ENCODE data around the gene ZBED6.
"Not testable (repeated sequence)": the region's sequence is repeated elsewhere in the genome, so short reads cannot be mapped to it uniquely, and the experiment has no call there.

Gene ZBED6

DNA sequence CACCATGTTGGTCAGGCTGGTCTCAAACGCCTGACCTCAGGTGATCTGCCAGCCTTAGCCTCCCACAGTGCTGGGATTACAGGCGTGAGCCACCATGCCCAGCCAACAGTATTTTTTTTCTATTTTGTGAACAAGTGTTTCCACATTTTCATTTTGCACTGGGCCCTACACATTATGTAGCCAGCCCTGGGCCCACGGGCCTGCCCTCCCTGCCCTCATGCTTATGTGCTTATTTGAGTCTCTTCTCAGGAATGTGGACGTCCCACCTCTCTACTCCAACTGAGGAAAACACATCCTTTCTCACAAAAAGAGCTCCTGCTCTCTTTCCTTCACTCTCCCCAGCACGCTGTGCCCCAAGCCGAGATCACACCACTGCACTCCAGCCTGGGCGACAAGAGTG, 13.5 kb upstream of the ZBED6 start:
- no peak for DNase-seq (ENCODE audit: low spot score)

DNA sequence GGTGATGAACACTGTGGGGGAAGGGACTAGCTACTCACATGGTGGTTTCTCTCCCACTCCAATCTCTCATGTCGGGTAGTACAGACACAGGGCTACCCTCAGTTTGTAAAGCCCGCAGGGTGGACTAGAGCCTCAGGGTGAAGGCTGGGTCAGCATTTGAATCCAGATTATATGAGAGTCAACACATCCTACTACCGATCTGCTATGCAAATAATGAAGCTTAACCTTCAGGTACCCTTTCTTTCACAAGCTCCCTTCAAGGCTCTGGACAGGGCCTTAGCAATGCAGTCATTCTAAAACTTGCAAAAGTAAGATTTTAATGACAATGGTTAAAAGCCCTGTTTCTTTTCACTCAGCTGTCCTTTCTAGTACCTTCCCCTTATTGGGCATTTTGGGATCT, 5.5 kb upstream of the ZBED6 start:
- no peak for DNase-seq (ENCODE audit: low spot score)

DNA sequence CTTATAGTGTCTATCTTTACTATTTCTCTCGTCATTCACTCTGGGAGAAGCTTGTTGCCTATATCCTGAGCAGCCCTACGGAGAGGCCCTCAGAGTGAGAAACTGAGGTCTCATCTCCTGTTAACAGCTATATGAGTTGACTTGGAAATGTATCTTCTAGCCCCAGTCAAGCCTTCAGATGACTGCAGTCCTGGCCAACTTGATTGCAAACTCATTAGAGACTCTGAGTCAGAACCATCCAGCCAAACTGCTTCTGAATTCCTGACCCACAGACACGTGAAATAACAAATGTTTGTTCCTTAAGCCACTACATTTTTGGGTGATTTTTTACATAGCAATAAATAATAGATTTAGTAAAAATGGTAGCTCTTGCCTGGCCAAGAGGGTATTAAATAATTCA, 3.9 kb upstream of the ZBED6 start:
- DNase-seq (ENCODE audit: low spot score) = no peak

DNA sequence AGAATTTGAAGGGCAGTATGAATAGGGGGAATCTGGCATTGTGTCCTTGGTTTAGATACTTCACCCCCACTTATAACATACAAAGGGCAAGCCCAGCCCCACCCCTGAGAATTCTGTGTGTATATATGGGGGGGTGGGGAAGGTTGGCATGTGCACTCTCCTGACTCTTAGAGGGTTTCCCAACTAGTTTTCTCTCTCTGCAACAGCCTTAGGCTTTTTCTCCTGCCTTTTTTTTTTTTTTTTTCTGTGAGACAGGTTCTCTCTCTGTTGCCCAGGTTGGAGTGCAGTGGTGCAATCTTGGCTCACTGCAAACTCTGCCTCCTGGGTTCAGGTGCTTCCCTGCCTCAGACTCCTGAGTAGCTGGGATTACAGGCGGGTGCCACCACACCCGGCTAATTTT, 2.9 kb upstream of the ZBED6 start:
- DNase-seq (ENCODE audit: low spot score) = no peak

DNA sequence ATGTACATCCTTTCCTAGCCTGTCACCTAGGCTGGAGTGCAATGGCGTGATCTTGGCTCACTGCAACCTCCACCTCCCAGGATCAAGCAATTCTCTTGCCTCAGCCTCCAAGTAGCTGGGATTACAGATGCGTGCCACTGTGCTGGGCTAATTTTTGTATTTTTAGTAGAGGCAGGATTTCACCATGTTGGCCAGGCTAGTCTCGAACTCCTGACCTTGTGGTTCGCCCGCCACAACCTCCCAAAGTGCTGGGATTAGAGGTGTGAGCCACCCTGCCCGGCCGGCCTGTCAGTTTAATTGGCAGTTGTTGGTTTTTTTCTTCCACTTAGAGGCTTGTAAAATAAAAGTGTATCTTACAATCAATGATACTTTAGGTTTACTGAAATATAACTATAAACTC, 1.9 kb upstream of the ZBED6 start:
- not testable (repeated sequence) for DNase-seq (ENCODE audit: low spot score)

DNA sequence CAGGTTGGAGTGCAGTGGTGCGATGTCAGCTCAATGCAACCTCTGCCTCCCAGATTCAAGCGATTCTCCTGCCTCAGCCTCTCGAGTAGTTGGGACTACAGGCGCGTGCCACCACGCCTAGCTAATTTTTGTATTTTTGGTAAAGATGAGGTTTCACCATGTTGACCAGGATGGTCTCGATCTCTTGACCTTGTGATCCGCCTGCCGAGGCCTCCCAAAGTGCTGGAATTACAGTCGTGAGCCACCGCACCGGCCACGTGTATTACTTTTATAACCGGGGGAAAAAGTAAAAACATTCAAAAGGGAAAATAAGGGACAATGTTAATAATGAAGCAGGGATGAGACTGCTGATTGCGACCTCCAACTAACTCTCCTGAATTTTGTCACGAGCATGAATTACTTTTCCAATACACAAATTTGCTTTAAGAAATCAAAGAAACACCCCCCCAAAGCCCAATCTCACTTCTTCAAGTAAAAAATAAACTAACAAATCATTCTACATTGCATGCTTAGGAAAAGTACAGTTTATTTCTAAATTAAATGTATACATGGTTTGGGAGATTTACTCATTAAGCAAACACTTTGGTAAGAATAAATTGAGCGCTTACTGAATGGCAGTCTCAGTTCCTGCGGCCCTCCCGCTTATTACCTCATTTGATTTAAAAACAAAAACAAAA, 521 bp upstream of the ZBED6 start:
- no peak for DNase-seq (ENCODE audit: low spot score)

DNA sequence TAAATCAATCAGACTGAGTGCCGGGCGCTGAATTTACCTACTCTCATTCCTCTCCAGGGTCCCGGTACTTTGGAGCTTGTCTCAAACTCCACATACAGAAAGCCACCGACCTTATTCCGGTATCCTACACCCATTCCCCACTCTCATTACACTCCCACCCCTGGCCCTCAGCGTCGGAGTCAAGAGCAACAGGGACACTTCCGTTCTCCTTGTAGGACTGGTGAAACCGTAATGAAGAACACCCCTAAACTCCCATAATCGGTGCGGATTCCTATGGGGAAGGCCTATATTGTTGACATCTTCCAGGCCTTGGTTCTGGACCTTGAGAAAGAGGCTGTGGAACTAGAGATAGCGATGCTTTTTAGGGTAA, 798 bp downstream of the ZBED6 start:
- DNase-seq (ENCODE audit: low spot score) = no peak

DNA sequence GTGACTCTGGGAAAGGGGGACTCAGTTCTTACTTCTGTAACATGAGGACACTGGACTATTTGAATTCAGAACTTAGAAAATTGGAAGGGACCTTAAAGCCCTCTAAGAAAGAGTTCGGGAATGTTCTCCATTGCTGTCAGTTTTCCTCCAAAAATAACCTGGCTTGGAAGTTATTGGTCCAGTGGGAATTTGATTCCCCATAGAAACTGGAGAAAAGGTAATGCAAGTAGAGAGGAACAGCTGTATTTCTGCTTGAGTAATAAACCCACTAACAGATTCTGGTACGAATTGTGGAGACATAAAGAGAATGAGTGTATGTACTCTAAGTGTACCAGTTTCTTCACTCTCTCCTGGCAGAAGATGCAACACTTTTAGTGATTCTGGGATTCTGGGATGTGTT, 1.8 kb downstream of the ZBED6 start:
- DNase-seq (ENCODE audit: low spot score) = no peak

DNA sequence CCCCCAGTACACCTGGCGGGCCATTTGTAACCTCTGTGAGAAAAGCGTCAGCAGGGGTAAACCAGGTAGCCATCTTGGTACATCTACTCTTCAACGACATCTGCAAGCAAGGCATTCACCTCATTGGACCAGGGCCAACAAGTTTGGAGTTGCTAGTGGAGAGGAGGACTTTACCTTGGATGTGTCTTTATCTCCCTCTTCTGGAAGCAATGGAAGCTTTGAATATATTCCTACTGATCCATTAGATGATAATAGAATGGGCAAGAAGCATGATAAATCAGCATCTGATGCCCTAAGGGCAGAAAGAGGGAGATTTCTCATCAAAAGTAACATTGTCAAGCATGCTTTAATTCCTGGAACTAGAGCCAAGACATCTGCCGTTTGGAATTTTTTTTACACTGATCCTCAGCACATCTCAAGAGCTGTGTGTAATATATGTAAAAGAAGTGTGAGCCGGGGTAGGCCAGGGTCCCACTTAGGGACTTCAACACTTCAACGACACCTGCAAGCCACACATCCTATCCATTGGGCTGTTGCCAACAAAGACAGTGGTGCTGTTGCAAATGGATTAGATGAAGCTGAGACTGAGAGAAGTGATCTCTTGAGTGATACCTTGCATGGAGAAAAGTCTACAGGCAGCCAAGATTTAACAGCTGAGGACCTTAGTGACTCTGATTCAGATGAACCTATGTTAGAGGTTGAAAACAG, 2.7 kb downstream of the ZBED6 start:
- no peak for DNase-seq (ENCODE audit: low spot score)

DNA sequence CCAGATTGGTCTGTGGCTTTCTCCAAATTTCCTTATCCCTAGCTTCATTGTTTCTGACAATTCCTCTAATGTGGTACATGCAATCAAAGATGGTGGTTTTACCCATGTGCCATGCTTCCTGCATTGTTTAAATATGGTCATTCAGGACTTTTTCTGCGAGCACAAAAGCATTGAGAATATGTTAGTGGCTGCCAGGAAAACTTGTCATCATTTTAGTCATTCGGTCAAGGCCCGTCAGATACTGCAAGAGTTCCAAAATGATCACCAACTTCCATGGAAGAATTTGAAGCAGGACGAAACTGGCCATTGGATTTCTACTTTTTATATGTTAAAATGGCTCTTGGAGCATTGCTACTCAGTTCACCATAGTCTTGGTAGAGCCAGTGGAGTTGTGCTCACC, 3.7 kb downstream of the ZBED6 start:
- DNase-seq (ENCODE audit: low spot score) = no peak

DNA sequence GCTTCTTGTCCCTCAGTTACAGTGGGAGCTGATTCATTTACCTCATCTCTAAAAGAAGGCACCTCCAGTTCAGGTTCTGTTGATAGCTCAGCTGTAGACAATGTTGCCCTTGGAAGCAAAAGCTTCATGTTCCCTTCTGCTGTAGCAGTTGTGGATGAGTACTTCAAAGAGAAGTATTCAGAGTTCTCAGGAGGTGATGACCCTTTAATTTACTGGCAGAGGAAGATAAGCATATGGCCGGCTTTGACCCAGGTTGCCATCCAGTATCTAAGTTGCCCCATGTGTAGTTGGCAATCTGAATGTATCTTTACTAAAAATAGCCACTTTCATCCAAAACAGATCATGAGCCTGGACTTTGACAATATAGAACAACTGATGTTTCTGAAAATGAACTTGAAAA, 4.5 kb downstream of the ZBED6 start:
- DNase-seq (ENCODE audit: low spot score) = no peak

DNA sequence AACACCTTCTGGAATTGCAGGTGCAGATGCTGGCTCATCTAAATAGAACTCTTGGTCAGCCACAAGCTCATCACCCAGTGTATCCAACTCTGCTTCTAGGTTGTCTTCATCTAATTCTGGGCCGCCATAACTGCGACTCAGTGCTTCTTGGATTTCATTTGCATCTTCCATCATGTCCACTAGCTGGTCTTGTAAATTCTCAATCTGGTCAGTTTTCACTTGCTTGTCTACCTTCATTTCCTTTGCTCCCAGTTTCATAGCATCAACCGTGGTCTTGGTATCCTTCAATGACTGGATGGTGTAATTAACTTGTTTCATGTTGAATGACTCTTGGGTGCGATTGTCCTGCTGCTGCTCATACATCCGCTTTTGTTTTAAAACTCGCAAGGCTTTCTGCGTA, 10.3 kb downstream of the ZBED6 start:
- no peak for DNase-seq (ENCODE audit: low spot score)

DNA sequence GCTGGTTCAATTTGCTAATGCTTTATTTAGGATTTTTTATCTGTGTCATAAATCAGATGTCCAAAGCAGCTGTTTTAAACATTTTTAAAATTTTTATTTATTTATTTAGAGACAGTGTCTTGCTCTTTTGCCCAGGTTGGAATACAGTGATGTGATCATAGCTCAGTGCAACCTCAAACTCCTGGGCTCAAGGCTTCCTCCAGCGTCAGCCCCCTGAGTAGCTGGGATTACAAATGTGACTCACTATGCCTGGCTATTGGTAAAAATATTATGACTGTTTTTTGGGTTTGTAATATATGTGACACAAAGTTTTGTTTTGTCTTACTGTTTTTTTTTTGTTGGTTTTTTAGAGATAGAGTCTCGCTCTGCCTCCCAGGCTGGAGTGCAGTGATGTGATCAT, 11.8 kb downstream of the ZBED6 start:
- no peak for DNase-seq (ENCODE audit: low spot score)

DNA sequence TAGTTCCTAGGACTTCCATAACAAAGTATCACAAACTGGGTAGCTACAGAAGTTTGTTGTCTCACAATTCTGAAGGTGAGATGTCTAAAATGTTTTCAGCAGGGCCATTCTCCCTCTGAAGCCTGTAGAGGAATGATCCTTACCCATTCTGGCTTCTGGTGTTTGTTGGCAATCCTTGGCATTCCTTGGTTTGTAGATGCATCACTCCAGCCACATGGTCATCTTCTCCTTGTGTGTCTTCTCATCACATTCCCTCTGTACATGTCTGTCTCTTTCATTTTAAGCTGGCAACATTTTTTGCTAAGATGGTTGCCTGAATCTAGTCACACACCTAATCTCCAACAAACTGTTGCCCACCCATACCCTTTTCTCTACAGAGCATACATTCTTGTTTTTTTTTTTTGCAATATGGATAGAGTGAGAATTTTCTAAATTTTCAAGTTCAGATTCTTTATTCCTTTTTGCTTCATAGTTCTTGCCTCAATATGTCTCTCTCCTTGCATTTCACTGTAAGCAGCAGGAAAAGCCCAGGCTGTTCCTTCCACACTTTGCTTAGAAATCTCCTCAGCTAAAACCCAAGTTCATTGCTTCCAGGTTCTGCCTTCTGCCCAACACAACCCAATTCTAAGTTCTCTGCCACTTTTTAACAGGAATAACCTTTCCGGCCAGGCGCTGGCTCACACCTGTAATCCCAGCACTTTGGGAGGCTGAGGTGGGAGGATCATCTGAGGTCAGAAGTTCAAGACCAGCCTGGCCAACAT, 18.3 kb downstream of the ZBED6 start:
- no peak for DNase-seq (ENCODE audit: low spot score)

DNA sequence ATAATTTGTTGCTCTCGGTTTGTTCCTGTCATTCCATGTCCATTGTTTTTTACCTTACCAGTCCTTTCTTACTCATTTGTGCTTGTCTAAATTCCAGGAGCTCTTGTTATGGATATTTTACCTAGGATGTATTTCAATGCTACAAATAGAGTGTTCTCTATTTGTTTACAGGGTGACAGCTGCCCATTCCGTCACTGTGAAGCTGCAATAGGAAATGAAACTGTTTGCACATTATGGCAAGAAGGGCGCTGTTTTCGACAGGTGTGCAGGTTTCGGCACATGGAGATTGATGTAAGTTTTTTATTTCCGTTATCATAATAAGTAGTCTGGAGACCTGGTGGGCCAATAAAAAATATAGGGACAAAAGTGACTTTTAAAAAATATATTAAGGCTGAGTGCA, 23.0 kb downstream of the ZBED6 start:
- DNase-seq (ENCODE audit: low spot score) = no peak

DNA sequence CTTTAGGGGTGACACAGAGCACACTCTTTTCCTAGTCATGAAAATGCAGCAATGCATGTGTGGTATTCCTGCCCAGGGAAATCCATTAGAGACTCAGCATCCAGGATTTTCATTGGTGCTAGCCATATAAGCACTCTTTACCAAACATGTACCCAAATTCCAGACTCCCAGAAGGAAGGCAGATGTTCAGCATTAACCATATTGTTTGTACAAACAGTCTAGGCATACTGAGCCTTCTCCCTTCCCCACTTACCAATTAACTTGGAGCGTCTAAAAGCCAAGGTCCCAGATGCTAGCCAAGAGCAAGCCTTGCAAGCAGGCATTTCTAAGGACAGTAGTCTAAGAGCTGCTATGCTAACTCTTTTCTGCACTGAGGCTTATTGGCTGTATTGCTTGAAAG, 27.9 kb downstream of the ZBED6 start:
- no peak for DNase-seq (ENCODE audit: low spot score)

DNA sequence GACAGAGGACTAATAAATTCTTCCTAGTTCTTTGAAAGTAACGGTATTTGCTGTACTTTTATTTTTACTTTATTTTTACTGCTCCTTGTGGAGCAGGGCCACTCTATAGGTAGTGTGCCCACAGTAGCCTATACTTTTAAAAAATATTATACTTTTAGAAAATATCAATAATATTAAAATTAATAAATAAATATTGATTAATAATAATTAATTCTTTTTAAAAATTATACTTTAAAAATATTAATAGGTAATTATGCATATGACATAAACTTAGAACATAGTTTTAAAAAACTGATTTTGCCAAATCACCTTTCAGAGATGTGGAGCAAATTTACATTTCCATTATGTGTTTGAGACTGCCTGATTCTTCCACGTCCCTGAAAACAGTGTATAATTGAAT, 30.8 kb downstream of the ZBED6 start:
- no peak for DNase-seq (ENCODE audit: low spot score)

DNA sequence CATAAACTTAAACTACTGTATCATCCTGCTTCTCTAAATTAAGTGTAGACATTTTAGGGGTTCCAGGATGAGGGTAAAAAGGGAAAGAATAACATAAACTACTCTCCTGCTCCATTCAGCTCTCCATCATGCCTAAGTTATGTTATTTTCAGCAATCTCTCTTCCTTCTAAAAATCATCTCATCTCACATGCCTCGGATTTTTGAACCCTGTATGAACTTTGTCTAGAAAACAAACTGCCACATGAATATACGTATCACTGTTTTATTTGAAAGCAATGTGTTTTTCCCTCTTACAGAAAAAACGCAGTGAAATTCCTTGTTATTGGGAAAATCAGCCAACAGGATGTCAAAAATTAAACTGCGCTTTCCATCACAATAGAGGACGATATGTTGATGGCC, 32.6 kb downstream of the ZBED6 start:
- DNase-seq (ENCODE audit: low spot score) = no peak

DNA sequence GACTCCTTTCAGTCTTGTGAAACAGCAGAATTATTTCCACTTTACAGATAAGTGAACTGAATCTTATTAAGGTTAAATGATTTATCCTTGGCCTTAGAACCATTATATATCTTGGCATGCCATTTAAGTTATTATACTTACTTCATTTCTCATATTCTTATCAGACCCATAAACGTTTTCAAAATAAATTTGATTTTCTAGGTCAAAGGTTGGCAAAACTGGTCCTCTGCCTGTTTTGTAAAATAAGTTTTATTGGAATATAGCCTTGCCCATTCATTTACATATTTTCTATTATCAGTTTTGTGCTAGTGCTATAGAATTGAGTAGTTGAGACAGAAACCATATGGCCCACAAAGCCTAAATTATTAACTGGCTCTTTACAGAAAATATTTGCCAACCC, 33.1 kb downstream of the ZBED6 start:
- DNase-seq (ENCODE audit: low spot score) = no peak

DNA sequence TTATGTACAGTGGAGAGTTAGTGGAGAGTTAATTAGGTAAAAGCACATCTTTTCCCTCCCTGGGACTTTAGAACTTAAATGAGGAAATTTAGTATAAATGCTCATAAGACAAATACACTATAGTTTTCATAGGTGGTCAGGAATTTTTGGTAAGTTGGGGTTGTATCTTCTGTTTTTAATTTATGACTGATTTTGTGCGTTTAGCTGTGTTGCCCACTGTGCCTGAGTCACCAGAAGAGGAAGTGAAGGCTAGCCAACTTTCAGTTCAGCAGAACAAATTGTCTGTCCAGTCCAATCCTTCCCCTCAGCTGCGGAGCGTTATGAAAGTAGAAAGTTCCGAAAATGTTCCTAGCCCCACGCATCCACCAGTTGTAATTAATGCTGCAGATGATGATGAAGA, 33.8 kb downstream of the ZBED6 start:
- not testable (repeated sequence) for DNase-seq (ENCODE audit: low spot score)

DNA sequence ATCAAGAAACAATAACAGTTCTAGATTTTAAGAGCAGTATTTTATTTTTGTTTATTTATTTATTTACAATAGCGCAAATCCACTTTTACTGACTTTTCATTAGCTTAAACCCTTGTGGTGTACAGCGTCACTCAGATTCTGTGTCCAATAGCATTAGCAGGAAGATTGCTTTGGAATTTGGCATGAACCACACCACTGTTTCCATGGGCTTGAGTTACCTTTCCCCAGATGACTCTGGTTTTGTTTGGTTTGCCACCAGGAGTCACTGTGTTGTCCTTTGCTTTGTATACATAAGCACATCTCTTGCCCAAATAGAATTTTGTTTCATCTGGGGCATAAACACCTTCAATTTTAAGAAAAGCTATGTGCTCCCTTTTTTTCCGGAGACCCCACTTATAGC, 40.1 kb downstream of the ZBED6 start:
- DNase-seq (ENCODE audit: low spot score) = no peak

DNA sequence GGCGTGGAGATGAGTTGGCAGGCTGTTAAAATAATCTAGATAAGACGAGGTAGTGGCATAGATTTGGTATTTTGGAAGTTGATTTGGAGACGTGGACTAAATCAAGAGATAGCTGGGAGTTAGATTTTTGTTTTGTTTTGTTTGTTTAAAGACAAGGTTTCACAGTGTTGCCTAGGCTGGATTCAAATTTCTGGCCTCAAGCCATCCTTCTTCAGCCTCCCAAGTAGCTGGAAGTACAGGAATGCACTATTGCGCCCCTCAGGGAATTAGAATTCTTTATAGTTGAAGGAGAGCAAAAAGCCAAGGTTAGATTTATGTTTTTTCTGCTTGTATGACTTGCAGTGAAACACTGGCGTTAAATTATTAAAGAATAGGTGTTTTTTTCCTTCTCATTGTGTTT, 43.7 kb downstream of the ZBED6 start:
- DNase-seq (ENCODE audit: low spot score) = no peak

DNA sequence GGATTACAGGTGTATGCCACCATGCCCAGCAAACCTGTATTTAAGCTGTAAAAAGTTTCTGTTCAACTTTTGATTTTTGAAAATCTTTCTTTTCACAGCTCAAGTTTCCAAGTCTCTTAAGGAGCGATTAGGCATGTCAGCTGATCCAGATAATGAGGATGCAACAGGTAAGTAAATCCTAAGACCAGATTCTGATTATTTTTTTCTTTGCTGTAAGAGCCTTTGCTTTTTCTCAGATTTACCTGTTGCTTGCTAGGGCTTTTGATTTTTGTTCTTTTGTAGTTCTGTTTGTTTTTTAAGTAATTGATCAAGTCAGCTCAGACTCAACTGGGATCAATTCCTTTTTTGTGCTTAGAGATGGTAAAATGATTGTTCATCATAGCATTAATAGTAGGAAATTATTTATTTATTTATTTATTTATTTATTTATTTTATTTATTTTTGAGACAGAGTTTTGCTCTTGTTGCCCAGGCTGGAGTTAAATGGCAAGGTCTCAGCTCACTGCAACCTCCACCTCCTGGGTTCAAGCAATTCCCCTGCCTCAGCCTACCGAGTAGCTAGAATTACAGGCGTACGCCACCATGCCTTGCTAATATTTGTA, 44.9 kb downstream of the ZBED6 start:
- DNase-seq (ENCODE audit: low spot score) = no peak
